Epithelial cell of esophagus (primary cell): ENCODE data around the gene CD59.
"Not testable (repeated sequence)": the region's sequence is repeated elsewhere in the genome, so short reads cannot be mapped to it uniquely, and the experiment has no call there.

Experiments
- DNase-seq: peaks from one replicate; pipeline ENCODE4 v3.0.0; 2010; ENCODE audit warnings: low read depth
- H3K4me3 ChIP-seq: 2 replicates; pipeline ENCODE4 v1.5.1; 2011; ENCODE audit warnings: mild to moderate bottlenecking, low read length, control low read depth
- CTCF ChIP-seq: IDR thresholded peaks from 2 replicates; pipeline ENCODE4 v1.5.1; 2011; ENCODE audit warnings: low read depth, mild to moderate bottlenecking, low read length, control low read depth, inconsistent platforms; ENCODE audit not compliant: insufficient read depth; ENCODE audit errors: missing control alignments

Gene CD59

GRCh38 chr11:33734441-33735270 lies 1.6 kb downstream of the CD59 start:
- DNase-seq = peak; percentile 42
- TF ChIP-seq CTCF = no peak
- peak overlapping the region; percentile 83 for H3K4me3 ChIP-seq

DNA sequence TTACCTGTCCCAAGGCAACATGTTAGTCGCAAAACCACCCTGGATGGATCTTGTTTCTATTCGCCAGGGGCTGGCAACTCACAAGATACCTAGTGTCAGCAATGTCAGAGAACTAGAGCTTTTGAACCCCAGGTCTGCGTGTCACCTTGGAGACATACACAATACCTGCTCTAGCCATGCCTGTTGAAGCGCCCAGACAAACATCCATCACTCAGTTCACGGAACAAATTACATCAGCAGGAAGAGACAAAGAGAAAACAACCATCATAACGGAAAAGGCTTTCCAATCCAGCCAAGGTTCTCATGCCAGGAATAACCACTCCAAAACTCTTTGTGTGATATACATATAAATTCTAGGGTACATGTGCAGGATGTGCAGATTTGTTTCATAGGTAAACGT lies 2.2 kb downstream of the CD59 start:
- peak overlapping the region; percentile 83 for H3K4me3 ChIP-seq
- TF ChIP-seq CTCF = no peak

GRCh38 chr11:33731723-33732531 lies 4.3 kb downstream of the CD59 start:
- no peak for DNase-seq

More for the DNA sequence above, 2.2 kb downstream of the CD59 start:
- no peak for DNase-seq

DNA sequence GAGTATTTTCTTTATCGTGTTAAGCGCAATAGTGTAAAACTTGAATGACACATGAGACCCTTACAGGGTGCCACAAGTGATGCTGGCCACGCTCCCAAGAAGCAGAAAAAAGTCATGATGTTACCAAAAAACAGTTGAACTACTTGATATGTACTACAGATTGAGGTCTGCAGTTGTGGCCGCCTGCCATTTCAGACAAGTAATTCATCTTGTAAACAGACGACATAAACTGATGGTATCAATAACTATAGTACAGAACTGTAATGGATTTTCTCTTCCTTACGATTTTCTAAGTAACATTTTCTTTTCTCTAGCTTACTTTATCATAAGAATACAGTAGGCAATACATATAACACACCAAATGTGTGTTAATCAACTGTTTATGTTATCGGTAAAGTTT lies 5.5 kb downstream of the CD59 start:
- no peak for TF ChIP-seq CTCF
- no peak for DNase-seq
- no peak overlapping the region for H3K4me3 ChIP-seq

More at GRCh38 chr11:33731723-33732531, 4.3 kb downstream of the CD59 start:
- TF ChIP-seq CTCF = no peak
- no peak overlapping the region for H3K4me3 ChIP-seq

DNA sequence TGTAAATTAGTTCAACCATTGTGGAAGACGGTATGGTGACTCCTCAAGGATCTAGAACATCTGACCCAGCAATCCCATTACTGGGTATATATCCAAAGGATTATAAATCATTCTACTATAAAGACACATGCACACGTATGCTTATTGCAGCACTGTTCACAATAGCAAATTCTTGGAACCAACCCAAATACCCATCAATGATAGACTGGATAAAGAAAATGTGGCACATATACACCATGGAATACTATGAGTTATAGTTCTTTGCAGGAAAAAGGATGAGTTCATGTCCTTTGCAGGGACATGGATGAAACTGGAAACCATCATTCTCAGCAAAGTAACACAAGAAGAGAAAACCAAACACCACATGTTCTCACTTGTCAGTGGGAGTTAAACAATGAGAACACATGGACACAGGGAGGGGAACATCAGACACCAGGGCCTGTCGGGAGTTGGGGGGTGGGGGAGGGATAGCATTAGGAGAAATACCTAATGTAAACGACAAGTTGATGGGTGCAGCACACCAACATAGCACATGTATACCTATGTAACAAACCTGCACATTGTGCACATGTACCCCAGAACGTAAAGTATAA lies 7.1 kb downstream of the CD59 start:
- not testable (repeated sequence) for DNase-seq, H3K4me3 ChIP-seq

- DNase-seq, H3K4me3 ChIP-seq: not testable (repeated sequence)
These were observed 8.7 kb downstream of the CD59 start for GRCh38 chr11:33727539-33727938.

GRCh38 chr11:33725496-33725895 lies 10.7 kb downstream of the CD59 start:
- no peak for TF ChIP-seq CTCF
- peak; percentile 42 for DNase-seq
- H3K4me3 ChIP-seq = no peak overlapping the region
